Muscle layer of duodenum (tissue), 2 donors: ENCODE results near the gene PAX5.
"Not testable (repeated sequence)": the region's sequence is repeated elsewhere in the genome, so short reads cannot be mapped to it uniquely, and the experiment has no call there.

Experiments used
- H3K27ac ChIP-seq: one replicate; pipeline ENCODE4 v1.7.0; 2013; ENCODE audit warnings: mild to moderate bottlenecking, low read length
- H3K27me3 ChIP-seq: one replicate; pipeline ENCODE4 v1.7.0; 2013; ENCODE audit warnings: low read depth, mild to moderate bottlenecking, control low read depth, low read length
- H3K36me3 ChIP-seq, 2 donors: one replicate each; pipeline ENCODE4 v1.7.0; 2013; ENCODE audit warnings: low read length in 2 of 2, control low read depth in 1 of 2, mild to moderate bottlenecking in 1 of 2; ENCODE audit not compliant: insufficient read depth in 2 of 2, control insufficient read depth in 1 of 2
- H3K4me1 ChIP-seq, 2 donors: one replicate each; pipeline ENCODE4 v1.7.0; 2013; ENCODE audit warnings: low read length in 2 of 2, mild to moderate bottlenecking in 2 of 2, control low read depth in 1 of 2, moderate library complexity in 1 of 2; ENCODE audit not compliant: insufficient read depth in 2 of 2, control insufficient read depth in 1 of 2
- H3K4me3 ChIP-seq, 2 donors: one replicate each; pipeline ENCODE4 v1.7.0; 2013; ENCODE audit warnings: low read length in 2 of 2, low read depth in 1 of 2, mild to moderate bottlenecking in 1 of 2
- H3K9me3 ChIP-seq, 2 donors: one replicate each; pipeline ENCODE4 v1.7.0; 2013; ENCODE audit warnings: low read length in 2 of 2, control low read depth in 1 of 2, mild to moderate bottlenecking in 1 of 2; ENCODE audit not compliant: control insufficient read depth in 1 of 2
- donor health status: healthy.

The PAX5 gene

DNA sequence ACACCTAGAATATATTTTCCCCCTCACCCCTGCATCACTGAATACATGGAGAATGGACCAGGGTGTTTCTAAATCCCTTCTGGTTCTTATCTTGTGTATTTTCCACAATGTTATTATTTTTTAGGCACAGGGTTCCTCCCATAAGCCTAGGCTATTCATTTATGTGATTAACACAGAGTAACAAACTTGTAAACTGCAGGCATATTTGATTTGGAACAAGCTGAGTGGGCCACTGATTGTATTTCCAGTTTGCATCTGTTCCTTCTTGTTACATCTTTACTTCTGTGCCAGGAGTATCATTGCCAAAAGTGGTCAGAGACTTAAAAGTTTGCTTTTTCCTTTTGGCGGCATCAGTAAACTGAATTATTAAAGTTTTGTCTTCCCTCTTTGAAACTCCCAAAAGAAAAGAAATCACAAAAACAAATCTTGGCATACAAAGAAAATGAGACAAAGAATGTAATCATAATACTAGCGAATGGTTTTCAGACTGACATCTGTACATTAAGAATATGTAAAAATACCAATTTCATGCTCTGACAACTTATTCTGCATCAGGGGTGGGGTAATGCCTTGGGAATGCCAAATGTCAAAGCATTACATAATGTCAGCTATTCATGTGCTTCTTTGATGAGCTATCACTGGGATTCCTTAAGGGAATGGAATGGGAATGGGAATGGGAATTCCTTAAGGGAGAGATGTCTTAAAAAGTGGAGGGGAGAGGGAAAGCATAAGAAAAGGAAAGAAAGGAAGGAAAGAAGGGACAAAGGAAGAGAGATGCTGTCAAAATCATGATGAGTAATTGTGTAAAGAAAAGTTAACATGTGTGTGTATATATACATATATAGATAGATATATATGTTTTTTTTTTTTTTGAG, 22.2 kb upstream of the PAX5 start:
- no peaks in the 10 kb centered on the region for H3K9me3 ChIP-seq
- H3K4me1 ChIP-seq = no peaks in the 10 kb centered on the region
- H3K36me3 ChIP-seq = no peaks in the 10 kb centered on the region
- no peak overlapping the region for H3K27ac ChIP-seq
- H3K27me3 ChIP-seq = peaks cover 9% of the 10 kb centered on the region
- no peak overlapping the region for H3K4me3 ChIP-seq

- H3K27me3 ChIP-seq, H3K9me3 ChIP-seq, H3K36me3 ChIP-seq, H3K4me1 ChIP-seq, H3K27ac ChIP-seq, H3K4me3 ChIP-seq: not testable (repeated sequence)
Observed at GRCh38 chr9:37054363-37054720, 20.3 kb upstream of the PAX5 start.

- Histone ChIP-seq H3K4me3 (no peak overlapping the region), H3K27ac (no peak overlapping the region), H3K9me3 (no peaks in the 10 kb centered on the region), H3K36me3 (no peaks in the 10 kb centered on the region), H3K27me3 (peaks cover 9% of the 10 kb centered on the region), H3K4me1 (no peaks in the 10 kb centered on the region)
Observed at GRCh38 chr9:37053684-37054362, 19.8 kb upstream of the PAX5 start.

DNA sequence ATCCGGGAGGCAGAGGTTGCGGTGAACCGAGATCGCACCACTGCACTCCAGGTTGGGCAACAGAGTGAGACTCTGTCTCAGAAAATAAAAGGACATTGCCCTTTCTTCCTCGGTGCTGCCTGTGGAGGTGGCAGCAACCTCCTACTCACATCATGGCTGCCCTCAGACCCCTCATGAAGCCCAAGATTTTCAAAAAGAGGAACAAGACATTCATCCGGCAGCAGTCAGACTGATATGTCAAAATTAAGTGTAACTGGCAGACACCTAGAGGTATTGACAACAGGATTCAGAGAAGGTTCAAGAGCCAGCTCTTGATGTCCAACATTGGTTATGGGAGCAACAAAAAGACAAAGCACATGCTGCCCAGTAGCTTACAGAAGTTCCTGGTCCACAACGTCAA, 12.6 kb upstream of the PAX5 start:
- H3K27me3 ChIP-seq = peaks cover 6% of the 10 kb centered on the region
- no peak overlapping the region for H3K4me3 ChIP-seq
- no peak overlapping the region for H3K27ac ChIP-seq
- H3K4me1 ChIP-seq = no peaks in the 10 kb centered on the region
- H3K36me3 ChIP-seq = no peaks in the 10 kb centered on the region
- H3K9me3 ChIP-seq = no peaks in the 10 kb centered on the region

GRCh38 chr9:37042421-37042820, 8.4 kb upstream of the PAX5 start:
- Histone ChIP-seq H3K4me1 (peaks cover 0 to 8% of the 10 kb centered on the region in 2 donors), H3K4me3 (no peak overlapping the region), H3K36me3 (no peaks in the 10 kb centered on the region), H3K27me3 (peaks cover 30% of the 10 kb centered on the region), H3K9me3 (no peaks in the 10 kb centered on the region), H3K27ac (no peak overlapping the region)

DNA sequence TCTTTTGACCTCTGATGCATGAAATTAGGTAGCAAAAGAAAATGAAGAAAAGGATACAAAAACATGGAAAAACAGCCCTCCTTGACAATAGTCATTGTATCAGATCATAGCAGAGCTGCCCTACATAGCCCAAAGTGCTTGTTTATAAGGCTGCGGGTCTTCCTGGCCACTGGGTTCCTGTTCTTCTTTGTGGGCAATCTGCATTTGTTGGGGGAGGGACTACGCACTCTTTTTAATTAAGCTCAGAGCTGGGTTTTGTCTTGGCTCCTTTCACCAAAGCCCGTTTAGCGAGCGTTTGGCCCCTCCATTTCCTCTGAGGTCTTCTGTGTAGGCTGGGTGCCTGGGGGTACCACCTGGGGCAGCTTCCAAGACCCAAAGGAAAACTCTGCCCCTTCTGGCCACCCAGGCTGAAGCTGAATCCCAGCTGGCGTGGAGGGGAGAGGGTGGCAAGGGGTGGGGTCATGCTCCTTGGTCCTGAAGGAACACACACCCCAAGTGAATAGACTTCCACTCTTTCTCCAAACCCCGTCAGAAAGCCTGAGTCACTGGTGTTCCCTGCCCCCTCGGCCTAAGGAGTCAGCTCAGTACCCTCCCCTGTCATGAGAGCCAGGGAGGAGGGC, 6.5 kb upstream of the PAX5 start:
- Histone ChIP-seq H3K36me3 (no peaks in the 10 kb centered on the region), H3K27me3 (peaks cover 47% of the 10 kb centered on the region), H3K9me3 (no peaks in the 10 kb centered on the region), H3K27ac (no peak overlapping the region), H3K4me3 (no peak overlapping the region), H3K4me1 (peaks cover 0 to 26% of the 10 kb centered on the region in 2 donors)

DNA sequence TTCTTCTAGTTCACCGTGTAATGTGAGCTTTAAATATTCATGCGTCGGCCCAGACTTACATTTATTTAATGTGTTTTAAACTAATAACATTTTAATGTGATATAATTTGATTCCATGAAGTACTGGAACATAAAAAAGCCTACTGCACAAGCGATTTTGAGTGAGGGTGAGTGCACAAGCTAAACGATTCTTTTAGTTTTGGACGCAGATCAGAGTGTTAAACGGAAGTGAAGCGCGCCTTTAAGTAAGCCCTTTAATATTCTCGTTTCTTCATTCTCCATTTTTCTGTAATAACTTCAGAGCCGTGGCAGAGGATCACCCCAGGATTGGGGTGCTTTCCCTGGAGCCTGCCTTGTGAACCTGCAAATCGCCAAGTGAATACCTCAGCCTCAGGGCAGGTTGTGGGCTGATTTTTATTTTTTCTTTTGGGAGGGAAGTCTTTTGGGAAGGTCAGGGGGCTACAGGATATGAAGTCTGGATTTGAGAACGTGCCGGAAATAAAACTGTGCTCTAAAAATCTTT, 4.9 kb upstream of the PAX5 start:
- H3K9me3 ChIP-seq = no peaks in the 10 kb centered on the region
- H3K4me3 ChIP-seq = no peak overlapping the region
- H3K27ac ChIP-seq = no peak overlapping the region
- peaks cover 63% of the 10 kb centered on the region for H3K27me3 ChIP-seq
- peaks cover 0 to 40% of the 10 kb centered on the region in 2 donors for H3K4me1 ChIP-seq
- H3K36me3 ChIP-seq = no peaks in the 10 kb centered on the region

DNA sequence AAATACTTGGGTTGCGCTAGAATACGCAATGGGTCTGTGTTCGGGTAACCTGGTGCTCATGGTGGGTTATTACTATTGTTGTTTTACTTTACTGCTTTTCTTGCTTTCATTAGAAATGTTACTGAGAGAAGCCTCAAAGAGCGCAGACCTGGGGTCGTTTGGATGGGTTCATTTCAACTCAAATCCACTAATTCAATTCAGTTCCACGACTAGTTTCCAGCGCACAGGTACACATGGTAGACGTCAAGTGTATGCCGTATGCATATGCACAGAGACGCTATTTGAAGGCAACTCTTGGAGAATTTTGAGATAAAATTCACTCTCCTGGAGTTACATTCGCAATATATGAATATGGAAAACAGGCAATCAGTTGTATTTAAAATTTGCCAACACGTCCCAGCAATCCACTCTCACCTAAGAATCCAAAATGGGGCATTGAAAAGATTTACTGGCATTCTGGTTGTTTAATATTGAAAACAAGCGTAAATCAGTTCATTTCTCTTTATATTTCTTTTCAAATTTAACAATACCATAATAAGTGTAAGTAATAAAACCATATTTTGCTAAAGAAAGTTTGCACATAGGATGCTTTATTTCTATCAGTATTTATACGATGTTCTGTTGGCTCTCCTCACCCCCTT, 4.4 kb upstream of the PAX5 start:
- Histone ChIP-seq H3K27me3 (peaks cover 66% of the 10 kb centered on the region), H3K36me3 (no peaks in the 10 kb centered on the region), H3K9me3 (no peaks in the 10 kb centered on the region), H3K27ac (no peak overlapping the region), H3K4me1 (peaks cover 0 to 45% of the 10 kb centered on the region in 2 donors), H3K4me3 (no peak overlapping the region)

DNA sequence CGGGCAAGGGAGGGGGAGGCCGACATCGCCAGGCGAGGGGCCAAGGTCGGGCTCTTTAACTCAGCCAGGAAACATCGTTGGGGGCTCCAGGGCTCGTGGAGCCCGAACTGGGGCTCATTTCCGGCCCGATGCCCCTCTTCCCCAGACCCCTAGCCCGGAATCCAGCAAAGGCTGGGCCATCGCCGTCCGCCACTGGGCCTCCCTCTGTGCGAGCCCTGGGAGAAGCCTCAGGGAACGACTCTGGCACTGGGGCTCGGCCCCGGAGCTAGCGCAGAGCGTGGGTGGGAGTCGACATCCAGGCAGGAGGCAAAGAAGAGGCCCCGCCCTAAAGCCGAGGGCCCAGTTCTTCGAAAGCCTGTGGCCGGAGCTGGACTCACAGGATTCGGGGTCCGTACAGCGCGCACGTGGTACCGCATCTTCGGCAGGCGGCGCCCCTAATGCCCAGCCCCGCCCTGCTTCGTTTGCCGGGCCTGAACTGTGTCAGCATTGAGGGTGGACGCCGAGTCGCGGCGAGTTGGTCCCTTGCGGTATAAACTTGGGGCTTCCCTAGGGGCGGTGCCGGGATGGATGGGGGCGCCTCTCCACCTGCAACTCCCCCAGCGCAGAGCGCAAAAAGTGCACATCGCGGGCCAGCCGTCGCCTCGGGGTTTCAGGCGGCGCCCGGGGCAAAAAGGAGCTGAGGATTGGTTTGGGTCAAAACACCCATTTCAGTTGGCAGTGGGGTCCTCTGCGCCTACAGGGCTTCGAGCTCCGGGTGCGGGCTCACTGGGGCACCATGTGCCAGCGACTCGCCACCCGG, 3.6 kb upstream of the PAX5 start:
- H3K36me3 ChIP-seq = no peaks in the 10 kb centered on the region
- peaks cover 0 to 45% of the 10 kb centered on the region in 2 donors for H3K4me1 ChIP-seq
- H3K27ac ChIP-seq = no peak overlapping the region
- peaks cover 73% of the 10 kb centered on the region for H3K27me3 ChIP-seq
- no peaks in the 10 kb centered on the region for H3K9me3 ChIP-seq
- peak overlapping the region; percentile 76 to 81 for H3K4me3 ChIP-seq

DNA sequence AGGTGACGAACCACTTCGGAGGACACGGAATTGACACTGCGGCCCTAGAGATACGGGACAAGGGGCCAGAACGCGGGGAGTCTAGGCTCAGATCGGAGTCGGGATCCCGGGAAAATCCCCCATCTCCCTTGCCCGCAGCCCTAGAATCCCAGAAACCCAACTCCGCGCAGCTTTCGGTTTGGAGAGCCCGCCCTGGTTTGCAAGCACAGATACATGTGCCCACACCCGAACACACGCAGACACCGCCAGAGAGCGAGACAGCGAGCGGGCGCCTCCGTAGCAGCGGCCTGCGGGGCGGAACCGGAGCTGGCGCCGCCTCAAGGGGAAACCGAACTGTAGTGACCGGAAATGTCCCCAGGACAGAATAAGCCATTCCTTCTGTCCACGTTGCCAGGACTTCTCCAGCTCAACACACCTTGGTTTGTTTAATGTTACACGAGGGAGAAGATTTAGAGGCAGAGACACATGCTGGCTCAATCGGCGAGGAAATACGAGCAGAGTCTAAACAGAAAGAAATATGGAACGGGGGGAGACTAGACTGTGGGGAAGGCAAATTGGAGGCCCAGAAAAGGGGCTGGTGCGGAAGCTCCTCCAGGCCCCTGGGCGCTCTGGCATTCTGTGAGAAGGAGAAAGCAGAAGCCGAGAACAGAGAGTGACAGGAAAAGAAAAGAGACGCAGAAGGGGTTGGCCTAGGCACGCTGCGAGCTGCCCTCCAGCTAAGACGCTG, 2.9 kb upstream of the PAX5 start:
- Histone ChIP-seq H3K27ac (no peak overlapping the region), H3K9me3 (no peaks in the 10 kb centered on the region)

More for the DNA sequence above, 2.9 kb upstream of the PAX5 start:
- Histone ChIP-seq H3K4me1 (peaks cover 0 to 45% of the 10 kb centered on the region in 2 donors), H3K4me3 (peak overlapping the region; percentile 76 to 81), H3K36me3 (no peaks in the 10 kb centered on the region), H3K27me3 (peaks cover 76% of the 10 kb centered on the region)
